DOHH2 (cell line): ENCODE results near the gene TUBB3.

Source experiments
- H3F3A ChIP-seq: fragments of 200-600 bp; sonication (generic), shearing (Covaris generic); 2 replicates; pipeline ENCODE4 v1.6.0; 2016; ENCODE audit warnings: antibody characterized with exemption, mild to moderate bottlenecking; ENCODE audit not compliant: control insufficient read depth, insufficient read depth
- H3K27ac ChIP-seq: fragments of 200-600 bp; sonication (generic); 2 replicates; pipeline ENCODE4 v1.5.1; 2014; ENCODE audit warnings: low read depth, mild to moderate bottlenecking, low read length, moderate library complexity
- H3K27me3 ChIP-seq: fragments of 200-600 bp; sonication (generic); 2 replicates; pipeline ENCODE4 v1.6.1; 2014; ENCODE audit warnings: mild to moderate bottlenecking, low read length, mixed read lengths; ENCODE audit not compliant: control insufficient read depth
- H3K36me3 ChIP-seq: fragments of 200-600 bp; sonication (generic); 2 replicates; pipeline ENCODE4 v1.6.1; 2014; ENCODE audit warnings: mild to moderate bottlenecking, low read length, moderate library complexity, mixed read lengths; ENCODE audit not compliant: control insufficient read depth
- H3K4me1 ChIP-seq: fragments of 200-600 bp; sonication (generic); 2 replicates; pipeline ENCODE4 v1.6.1; 2014; ENCODE audit warnings: mild to moderate bottlenecking, low read length, mixed read lengths; ENCODE audit not compliant: control insufficient read depth
- H3K4me2 ChIP-seq: fragments of 200-600 bp; sonication (generic); 2 replicates; pipeline ENCODE4 v1.6.0; 2014; ENCODE audit warnings: mild to moderate bottlenecking, low read length, moderate library complexity
- H3K4me3 ChIP-seq: fragments of 200-600 bp; sonication (generic); 2 replicates; pipeline ENCODE4 v1.5.1; 2014; ENCODE audit warnings: mild to moderate bottlenecking, low read length, mixed read lengths
- H3K79me2 ChIP-seq: fragments of 200-600 bp; sonication (generic); 2 replicates; pipeline ENCODE4 v1.6.1; 2014; ENCODE audit warnings: mild to moderate bottlenecking, low read length, mixed read lengths; ENCODE audit not compliant: control insufficient read depth
- H3K9me2 ChIP-seq: fragments of 200-600 bp; sonication (generic); replicated peaks from 2 replicates; pipeline ENCODE4 v1.6.1; 2014; ENCODE audit warnings: mild to moderate bottlenecking, low read length, mixed read lengths; ENCODE audit not compliant: control insufficient read depth
- H3K9me3 ChIP-seq: fragments of 200-600 bp; sonication (generic); 2 replicates; pipeline ENCODE4 v1.6.1; 2014; ENCODE audit warnings: antibody characterized with exemption, low read length, mixed read lengths; ENCODE audit not compliant: control insufficient read depth, insufficient read depth
- H4K20me1 ChIP-seq: fragments of 200-600 bp; sonication (generic); 2 replicates; pipeline ENCODE4 v1.6.0; 2014; ENCODE audit warnings: low read depth, mild to moderate bottlenecking, antibody characterized with exemption, low read length, moderate library complexity; ENCODE audit not compliant: control insufficient read depth, insufficient read depth
- CTCF ChIP-seq: fragments of 200-600 bp; sonication (generic); IDR thresholded peaks from one replicate; pipeline ENCODE4 v1.5.1; 2014; ENCODE audit warnings: antibody characterized with exemption, mild to moderate bottlenecking, low read depth, low read length; ENCODE audit not compliant: poor library complexity, severe bottlenecking
- EZH2phosphoT487 ChIP-seq: fragments of 200-600 bp; sonication (generic); IDR thresholded peaks from 2 replicates; pipeline ENCODE4 v1.6.1; 2017; ENCODE audit warnings: borderline replicate concordance, mild to moderate bottlenecking, antibody characterized with exemption, low read length, moderate library complexity, mixed read lengths

The TUBB3 gene

GRCh38 chr16:89880477-89881367 is 42.4 kb upstream of the TUBB3 start:
- H3K27ac ChIP-seq: no peak overlapping the region
- no peak overlapping the region for H3K4me3 ChIP-seq
- peaks cover 78% of the 10 kb centered on the region for H3K79me2 ChIP-seq

GRCh38 chr16:89881368-89881730 is 41.8 kb upstream of the TUBB3 start:
- Histone ChIP-seq H3K9me3 (no peaks in the 10 kb centered on the region), H3K27me3 (no peaks in the 10 kb centered on the region), H3K27ac (no peak overlapping the region), H3K4me3 (no peak overlapping the region), H3K79me2 (peaks cover 72% of the 10 kb centered on the region), H3K4me2 (no peak overlapping the region), H3K9me2 (no peaks in the 10 kb centered on the region), H3K4me1 (no peaks in the 10 kb centered on the region), H4K20me1 (no peaks in the 10 kb centered on the region), H3K36me3 (peaks cover 73% of the 10 kb centered on the region), H3F3A (peaks cover 3% of the 10 kb centered on the region; the same call in 1 of the 2 replicates)
- TF ChIP-seq EZH2phosphoT487 (no peak), CTCF (no peak)

More at GRCh38 chr16:89880477-89881367, 42.4 kb upstream of the TUBB3 start:
- no peaks in the 10 kb centered on the region for H4K20me1 ChIP-seq
- H3K9me3 ChIP-seq: no peaks in the 10 kb centered on the region
- H3K36me3 ChIP-seq: peaks cover 78% of the 10 kb centered on the region
- peaks cover 3% of the 10 kb centered on the region; the same call in 1 of the 2 replicates for H3F3A ChIP-seq
- no peaks in the 10 kb centered on the region for H3K9me2 ChIP-seq
- TF ChIP-seq CTCF: no peak
- TF ChIP-seq EZH2phosphoT487: no peak
- no peaks in the 10 kb centered on the region for H3K27me3 ChIP-seq
- no peaks in the 10 kb centered on the region for H3K4me1 ChIP-seq
- H3K4me2 ChIP-seq: no peak overlapping the region

GRCh38 chr16:89883346-89884040 is 39.6 kb upstream of the TUBB3 start:
- Histone ChIP-seq H3K4me1 (no peaks in the 10 kb centered on the region), H3K27me3 (no peaks in the 10 kb centered on the region), H3K27ac (no peak overlapping the region), H3K4me3 (no peak overlapping the region), H3K4me2 (no peak overlapping the region), H3K9me3 (no peaks in the 10 kb centered on the region), H3K9me2 (no peaks in the 10 kb centered on the region), H3K79me2 (peaks cover 51% of the 10 kb centered on the region), H4K20me1 (no peaks in the 10 kb centered on the region), H3K36me3 (peaks cover 74% of the 10 kb centered on the region), H3F3A (no peaks in the 10 kb centered on the region)
- TF ChIP-seq CTCF: no peak
- no peak for TF ChIP-seq EZH2phosphoT487
